B cell (primary cell): ENCODE results near the gene FRMD3.

Experiments used
- EZH2 ChIP-seq: IDR thresholded peaks from 2 replicates; pipeline ENCODE4 v1.6.1; 2012; ENCODE audit warnings: borderline replicate concordance, low read depth, mild to moderate bottlenecking, moderate library complexity, low read length; ENCODE audit not compliant: insufficient read depth, poor library complexity, severe bottlenecking
- TF ChIP-seq, protein P1 (sequence below): fragments of 200-600 bp; IDR thresholded peaks from one replicate; pipeline ENCODE4 v1.8.0; 2022; ENCODE audit warnings: antibody characterized with exemption, mild to moderate bottlenecking

DNA sequence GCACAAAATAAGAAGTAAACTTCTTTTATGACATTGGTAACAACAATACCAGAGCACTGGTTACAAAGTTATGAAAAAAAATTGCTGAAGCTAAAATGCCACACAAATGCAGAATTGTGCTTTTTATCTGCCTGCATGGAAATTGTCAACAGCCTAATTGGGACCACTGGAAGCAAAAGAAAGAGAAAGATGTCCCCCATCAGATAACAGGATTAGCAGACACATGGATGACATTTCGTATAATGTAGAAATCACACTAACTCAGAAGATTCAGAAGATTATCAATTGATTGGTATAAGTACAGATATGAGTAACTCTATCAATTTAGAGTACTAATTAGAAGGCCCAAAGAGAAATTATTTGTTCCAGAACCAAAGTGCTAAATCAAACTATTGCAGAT, 19.1 kb upstream of the FRMD3 start:
- TF ChIP-seq, protein P1, sequence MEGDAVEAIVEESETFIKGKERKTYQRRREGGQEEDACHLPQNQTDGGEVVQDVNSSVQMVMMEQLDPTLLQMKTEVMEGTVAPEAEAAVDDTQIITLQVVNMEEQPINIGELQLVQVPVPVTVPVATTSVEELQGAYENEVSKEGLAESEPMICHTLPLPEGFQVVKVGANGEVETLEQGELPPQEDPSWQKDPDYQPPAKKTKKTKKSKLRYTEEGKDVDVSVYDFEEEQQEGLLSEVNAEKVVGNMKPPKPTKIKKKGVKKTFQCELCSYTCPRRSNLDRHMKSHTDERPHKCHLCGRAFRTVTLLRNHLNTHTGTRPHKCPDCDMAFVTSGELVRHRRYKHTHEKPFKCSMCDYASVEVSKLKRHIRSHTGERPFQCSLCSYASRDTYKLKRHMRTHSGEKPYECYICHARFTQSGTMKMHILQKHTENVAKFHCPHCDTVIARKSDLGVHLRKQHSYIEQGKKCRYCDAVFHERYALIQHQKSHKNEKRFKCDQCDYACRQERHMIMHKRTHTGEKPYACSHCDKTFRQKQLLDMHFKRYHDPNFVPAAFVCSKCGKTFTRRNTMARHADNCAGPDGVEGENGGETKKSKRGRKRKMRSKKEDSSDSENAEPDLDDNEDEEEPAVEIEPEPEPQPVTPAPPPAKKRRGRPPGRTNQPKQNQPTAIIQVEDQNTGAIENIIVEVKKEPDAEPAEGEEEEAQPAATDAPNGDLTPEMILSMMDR: no peak
- TF ChIP-seq EZH2: no peak
